ENCODE measurements around the gene EBF4. TPM values are rescaled to one million over a fixed set of nuclear protein-coding genes. Genes with fewer than 3 reads are reported as not detected.

The EBF4 gene
- total RNA-seq, 1 experiment from 2014 or later: 2.7 TPM

DNA sequence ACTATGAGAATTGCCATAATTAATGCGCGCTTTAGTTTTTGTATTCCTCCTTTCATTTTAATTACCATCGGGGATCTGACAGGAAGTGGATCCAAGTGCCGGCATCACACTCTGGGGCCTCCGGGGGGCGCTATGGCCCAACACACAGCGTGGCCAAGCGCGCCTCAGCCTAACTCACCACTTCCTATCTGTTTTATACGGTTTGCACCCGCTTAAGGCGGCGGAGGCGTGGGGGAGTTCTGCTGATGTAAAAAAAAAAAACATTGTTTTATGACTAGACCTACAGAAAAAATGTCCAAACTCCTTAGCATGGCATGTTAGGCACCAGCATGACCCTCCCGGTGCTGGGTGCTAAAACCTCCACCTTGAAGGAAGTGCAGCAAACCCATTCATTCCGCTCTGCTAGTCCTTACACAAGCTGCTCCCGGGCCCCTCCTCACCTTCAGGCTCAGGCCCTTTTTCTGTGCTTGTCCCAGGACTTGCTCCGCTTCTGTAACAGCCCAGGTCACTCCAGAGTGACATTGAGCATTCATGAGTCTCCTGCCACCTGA, 4.5 kb upstream of the EBF4 start:
- peaks cover 87% of the 10 kb centered on the region for H3K27me3 Mint-ChIP-seq (ENCODE audit: low read depth)

DNA sequence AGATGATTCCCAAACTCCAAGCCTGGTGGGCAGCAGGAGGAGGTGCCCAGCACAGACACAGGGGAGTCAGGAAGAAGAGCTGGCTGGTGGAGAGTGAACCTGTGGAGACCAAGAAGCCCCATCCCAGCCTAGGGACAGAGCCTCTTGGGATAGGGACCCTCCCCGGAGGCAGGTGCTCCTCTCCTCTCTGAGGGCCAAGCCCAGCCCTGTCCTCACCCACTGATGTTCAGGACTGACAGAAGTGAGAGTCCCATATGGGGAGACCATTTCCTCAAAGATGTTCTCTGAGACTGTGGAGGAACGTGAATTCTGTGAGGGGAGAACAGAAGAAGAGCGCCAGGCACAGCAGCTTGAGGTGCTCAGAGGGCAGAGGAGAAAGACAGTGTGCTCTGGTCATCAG, 2.4 kb upstream of the EBF4 start:
- no peak overlapping the region for H3K27ac Mint-ChIP-seq
- H3K9me3 Mint-ChIP-seq: no peaks in the 10 kb centered on the region
- peaks cover 88% of the 10 kb centered on the region for H3K27me3 Mint-ChIP-seq (ENCODE audit: low read depth)
- ChIA-PET CTCF (interaction anchor here (2.2 to 5.2 kb wide), 4 partner anchors 11 to 160 kb away, joined by 8 to 120 read pairs (median 32); no protein-coding TSS in a partner anchor), POLR2A (no interaction called here)
- H3K4me1 Mint-ChIP-seq: peaks cover 28% of the 10 kb centered on the region
- peaks cover 5% of the 10 kb centered on the region for H3K36me3 Mint-ChIP-seq
- no peak for TF ChIP-seq ZNF138 (CRISPR knock-in tag; conservative IDR thresholded peaks at IDR 0.05)
- no peak for TF ChIP-seq NR1H2 (CRISPR knock-in tag; IDR thresholded peaks at IDR 0.05)
- TF ChIP-seq, protein P1, sequence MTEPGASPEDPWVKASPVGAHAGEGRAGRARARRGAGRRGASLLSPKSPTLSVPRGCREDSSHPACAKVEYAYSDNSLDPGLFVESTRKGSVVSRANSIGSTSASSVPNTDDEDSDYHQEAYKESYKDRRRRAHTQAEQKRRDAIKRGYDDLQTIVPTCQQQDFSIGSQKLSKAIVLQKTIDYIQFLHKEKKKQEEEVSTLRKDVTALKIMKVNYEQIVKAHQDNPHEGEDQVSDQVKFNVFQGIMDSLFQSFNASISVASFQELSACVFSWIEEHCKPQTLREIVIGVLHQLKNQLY (CRISPR knock-in tag; IDR thresholded peaks at IDR 0.05): no peak
- DNase-seq (ENCODE audit: low spot score): no peak
- no peak for ATAC-seq
- no peak overlapping the region for H3K4me3 Mint-ChIP-seq

More for the DNA sequence above, 4.5 kb upstream of the EBF4 start:
- Mint-ChIP-seq H3K27ac (no peak overlapping the region), H3K36me3 (peaks cover 5% of the 10 kb centered on the region), H3K4me1 (peaks cover 21% of the 10 kb centered on the region), H3K4me3 (peak overlapping the region; percentile 59), H3K9me3 (no peaks in the 10 kb centered on the region)
- ChIA-PET CTCF (interaction anchor here (0.6 to 5.2 kb wide), 29 partner anchors 12 to 366 kb away, joined by 3 to 120 read pairs (median 5); partner anchors contain the start of genes IDH3B and PTPRA), POLR2A (interaction anchor here (0.7 to 0.9 kb wide), 2 partner anchors 68 to 164 kb away, joined by 3 read pairs; no protein-coding TSS in a partner anchor)
- peak; percentile 79 for DNase-seq (ENCODE audit: low spot score)
- ATAC-seq: peak; percentile 76
- TF ChIP-seq, protein P2, sequence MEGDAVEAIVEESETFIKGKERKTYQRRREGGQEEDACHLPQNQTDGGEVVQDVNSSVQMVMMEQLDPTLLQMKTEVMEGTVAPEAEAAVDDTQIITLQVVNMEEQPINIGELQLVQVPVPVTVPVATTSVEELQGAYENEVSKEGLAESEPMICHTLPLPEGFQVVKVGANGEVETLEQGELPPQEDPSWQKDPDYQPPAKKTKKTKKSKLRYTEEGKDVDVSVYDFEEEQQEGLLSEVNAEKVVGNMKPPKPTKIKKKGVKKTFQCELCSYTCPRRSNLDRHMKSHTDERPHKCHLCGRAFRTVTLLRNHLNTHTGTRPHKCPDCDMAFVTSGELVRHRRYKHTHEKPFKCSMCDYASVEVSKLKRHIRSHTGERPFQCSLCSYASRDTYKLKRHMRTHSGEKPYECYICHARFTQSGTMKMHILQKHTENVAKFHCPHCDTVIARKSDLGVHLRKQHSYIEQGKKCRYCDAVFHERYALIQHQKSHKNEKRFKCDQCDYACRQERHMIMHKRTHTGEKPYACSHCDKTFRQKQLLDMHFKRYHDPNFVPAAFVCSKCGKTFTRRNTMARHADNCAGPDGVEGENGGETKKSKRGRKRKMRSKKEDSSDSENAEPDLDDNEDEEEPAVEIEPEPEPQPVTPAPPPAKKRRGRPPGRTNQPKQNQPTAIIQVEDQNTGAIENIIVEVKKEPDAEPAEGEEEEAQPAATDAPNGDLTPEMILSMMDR (IDR thresholded peaks at IDR 0.05): peak; percentile 86
- TF ChIP-seq JAZF1 (CRISPR knock-in tag; IDR thresholded peaks at IDR 0.05): no peak

DNA sequence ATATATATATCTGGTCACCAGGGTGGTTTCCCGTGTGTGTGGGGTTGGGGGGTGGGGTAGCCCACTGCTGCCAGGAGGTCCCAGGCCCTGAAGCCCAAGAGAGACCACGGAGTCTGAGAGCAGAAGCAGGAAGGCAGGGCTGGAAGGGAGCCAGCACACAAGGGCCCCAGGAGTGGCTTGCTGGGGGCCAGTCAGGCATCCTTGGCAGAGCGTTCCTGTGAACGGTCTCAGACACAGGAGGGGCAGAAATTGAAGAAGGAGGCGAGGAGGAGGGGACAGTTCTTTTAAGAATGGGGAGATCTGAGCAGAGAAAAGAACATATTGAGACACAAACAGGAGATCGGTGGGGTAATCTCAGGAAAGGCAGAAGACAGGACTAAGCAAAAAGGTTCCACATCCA, 1.9 kb upstream of the EBF4 start:
- TF ChIP-seq, protein P3, sequence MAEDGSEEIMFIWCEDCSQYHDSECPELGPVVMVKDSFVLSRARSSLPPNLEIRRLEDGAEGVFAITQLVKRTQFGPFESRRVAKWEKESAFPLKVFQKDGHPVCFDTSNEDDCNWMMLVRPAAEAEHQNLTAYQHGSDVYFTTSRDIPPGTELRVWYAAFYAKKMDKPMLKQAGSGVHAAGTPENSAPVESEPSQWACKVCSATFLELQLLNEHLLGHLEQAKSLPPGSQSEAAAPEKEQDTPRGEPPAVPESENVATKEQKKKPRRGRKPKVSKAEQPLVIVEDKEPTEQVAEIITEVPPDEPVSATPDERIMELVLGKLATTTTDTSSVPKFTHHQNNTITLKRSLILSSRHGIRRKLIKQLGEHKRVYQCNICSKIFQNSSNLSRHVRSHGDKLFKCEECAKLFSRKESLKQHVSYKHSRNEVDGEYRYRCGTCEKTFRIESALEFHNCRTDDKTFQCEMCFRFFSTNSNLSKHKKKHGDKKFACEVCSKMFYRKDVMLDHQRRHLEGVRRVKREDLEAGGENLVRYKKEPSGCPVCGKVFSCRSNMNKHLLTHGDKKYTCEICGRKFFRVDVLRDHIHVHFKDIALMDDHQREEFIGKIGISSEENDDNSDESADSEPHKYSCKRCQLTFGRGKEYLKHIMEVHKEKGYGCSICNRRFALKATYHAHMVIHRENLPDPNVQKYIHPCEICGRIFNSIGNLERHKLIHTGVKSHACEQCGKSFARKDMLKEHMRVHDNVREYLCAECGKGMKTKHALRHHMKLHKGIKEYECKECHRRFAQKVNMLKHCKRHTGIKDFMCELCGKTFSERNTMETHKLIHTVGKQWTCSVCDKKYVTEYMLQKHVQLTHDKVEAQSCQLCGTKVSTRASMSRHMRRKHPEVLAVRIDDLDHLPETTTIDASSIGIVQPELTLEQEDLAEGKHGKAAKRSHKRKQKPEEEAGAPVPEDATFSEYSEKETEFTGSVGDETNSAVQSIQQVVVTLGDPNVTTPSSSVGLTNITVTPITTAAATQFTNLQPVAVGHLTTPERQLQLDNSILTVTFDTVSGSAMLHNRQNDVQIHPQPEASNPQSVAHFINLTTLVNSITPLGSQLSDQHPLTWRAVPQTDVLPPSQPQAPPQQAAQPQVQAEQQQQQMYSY (CRISPR knock-in tag; IDR thresholded peaks at IDR 0.05): no peak
- TF ChIP-seq SP1 (CRISPR knock-in tag; conservative IDR thresholded peaks at IDR 0.05) (no peak), TCF7 (CRISPR knock-in tag; IDR thresholded peaks at IDR 0.05; ENCODE audit: low read depth) (no peak), NR3C1 (CRISPR knock-in tag; conservative IDR thresholded peaks at IDR 0.05; ENCODE audit: low read depth) (no peak), CBFB (CRISPR knock-in tag; IDR thresholded peaks at IDR 0.05; ENCODE audit: low read depth) (no peak), IRF2 (CRISPR knock-in tag; IDR thresholded peaks at IDR 0.05; ENCODE audit: borderline replicate concordance, low read depth) (no peak), NFYB (CRISPR knock-in tag; conservative IDR thresholded peaks at IDR 0.05; ENCODE audit: low read depth) (no peak), ZNF121 (CRISPR knock-in tag; IDR thresholded peaks at IDR 0.05) (no peak), PRRX2 (CRISPR knock-in tag; IDR thresholded peaks at IDR 0.05) (no peak), MXD4 (CRISPR knock-in tag; IDR thresholded peaks at IDR 0.05; ENCODE audit: borderline replicate concordance) (no peak), ZNF671 (CRISPR knock-in tag; IDR thresholded peaks at IDR 0.05) (no peak)
- TF ChIP-seq, protein P4, sequence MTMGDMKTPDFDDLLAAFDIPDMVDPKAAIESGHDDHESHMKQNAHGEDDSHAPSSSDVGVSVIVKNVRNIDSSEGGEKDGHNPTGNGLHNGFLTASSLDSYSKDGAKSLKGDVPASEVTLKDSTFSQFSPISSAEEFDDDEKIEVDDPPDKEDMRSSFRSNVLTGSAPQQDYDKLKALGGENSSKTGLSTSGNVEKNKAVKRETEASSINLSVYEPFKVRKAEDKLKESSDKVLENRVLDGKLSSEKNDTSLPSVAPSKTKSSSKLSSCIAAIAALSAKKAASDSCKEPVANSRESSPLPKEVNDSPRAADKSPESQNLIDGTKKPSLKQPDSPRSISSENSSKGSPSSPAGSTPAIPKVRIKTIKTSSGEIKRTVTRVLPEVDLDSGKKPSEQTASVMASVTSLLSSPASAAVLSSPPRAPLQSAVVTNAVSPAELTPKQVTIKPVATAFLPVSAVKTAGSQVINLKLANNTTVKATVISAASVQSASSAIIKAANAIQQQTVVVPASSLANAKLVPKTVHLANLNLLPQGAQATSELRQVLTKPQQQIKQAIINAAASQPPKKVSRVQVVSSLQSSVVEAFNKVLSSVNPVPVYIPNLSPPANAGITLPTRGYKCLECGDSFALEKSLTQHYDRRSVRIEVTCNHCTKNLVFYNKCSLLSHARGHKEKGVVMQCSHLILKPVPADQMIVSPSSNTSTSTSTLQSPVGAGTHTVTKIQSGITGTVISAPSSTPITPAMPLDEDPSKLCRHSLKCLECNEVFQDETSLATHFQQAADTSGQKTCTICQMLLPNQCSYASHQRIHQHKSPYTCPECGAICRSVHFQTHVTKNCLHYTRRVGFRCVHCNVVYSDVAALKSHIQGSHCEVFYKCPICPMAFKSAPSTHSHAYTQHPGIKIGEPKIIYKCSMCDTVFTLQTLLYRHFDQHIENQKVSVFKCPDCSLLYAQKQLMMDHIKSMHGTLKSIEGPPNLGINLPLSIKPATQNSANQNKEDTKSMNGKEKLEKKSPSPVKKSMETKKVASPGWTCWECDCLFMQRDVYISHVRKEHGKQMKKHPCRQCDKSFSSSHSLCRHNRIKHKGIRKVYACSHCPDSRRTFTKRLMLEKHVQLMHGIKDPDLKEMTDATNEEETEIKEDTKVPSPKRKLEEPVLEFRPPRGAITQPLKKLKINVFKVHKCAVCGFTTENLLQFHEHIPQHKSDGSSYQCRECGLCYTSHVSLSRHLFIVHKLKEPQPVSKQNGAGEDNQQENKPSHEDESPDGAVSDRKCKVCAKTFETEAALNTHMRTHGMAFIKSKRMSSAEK (CRISPR knock-in tag; IDR thresholded peaks at IDR 0.05; ENCODE audit: borderline replicate concordance): no peak
- ATAC-seq (no peak), DNase-seq (ENCODE audit: low spot score) (no peak)
- Mint-ChIP-seq H3K9me3 (no peaks in the 10 kb centered on the region), H3K27ac (no peak overlapping the region), H3K4me1 (peaks cover 31% of the 10 kb centered on the region), H3K36me3 (peaks cover 5% of the 10 kb centered on the region), H3K4me3 (peak overlapping the region; percentile 85), H3K27me3 (ENCODE audit: low read depth) (peaks cover 88% of the 10 kb centered on the region)
- POLR2A ChIA-PET: no interaction called here
- CTCF ChIA-PET: no interaction called here
